ENCODE measurements around the gene RDX. TPM values are rescaled to one million over a fixed set of nuclear protein-coding genes. Genes with fewer than 3 reads are reported as not detected.

Gene RDX
- total RNA-seq, 1 experiment from 2014 or later = 131 TPM

DNA sequence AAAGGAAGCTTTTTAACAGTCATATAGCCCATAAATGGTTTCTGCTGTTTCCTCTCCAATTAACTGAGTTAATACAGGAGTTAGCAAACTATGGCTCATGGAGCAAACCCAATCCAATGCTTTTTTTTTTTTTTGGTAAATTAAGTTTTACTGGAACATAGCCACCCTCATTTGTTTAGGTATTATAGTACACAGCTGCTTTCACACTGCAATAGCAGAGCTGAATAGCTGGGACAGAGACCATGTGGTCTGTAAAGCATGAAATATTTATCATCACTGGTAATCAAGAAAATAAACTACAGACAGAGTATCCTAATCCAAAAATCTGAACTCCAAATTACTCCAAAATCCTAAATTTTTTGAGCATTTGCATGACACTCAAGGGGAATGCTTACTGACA lies 53.7 kb downstream of the RDX start:
- Histone ChIP-seq H3K9me3 (ENCODE audit: control insufficient read depth in 1 of 2, insufficient read depth in 1 of 2, low read depth in 1 of 2, low read length in 2 of 2) (no peaks in the 10 kb centered on the region), H3K79me2 (ENCODE audit: insufficient read depth, low read length) (peaks cover 59% of the 10 kb centered on the region), H3K9ac (ENCODE audit: low read length) (no peak overlapping the region), H3K4me2 (ENCODE audit: low read length) (no peak overlapping the region), H4K20me1 (ENCODE audit: insufficient read depth) (no peaks in the 10 kb centered on the region; the same call in 1 of the 2 replicates), H3K36me3 (ENCODE audit: control insufficient read depth in 1 of 2, insufficient read depth in 2 of 2, low read length in 2 of 2) (peaks cover 5 to 13% of the 10 kb centered on the region in 2 experiments; a peak in 2 of 4 replicates), H3K4me3 (replicated peaks in 1 of 2; ENCODE audit: low read depth in 1 of 2, low read length in 2 of 2) (no peak overlapping the region), H3K27me3 (ENCODE audit: insufficient read depth, low read length) (no peaks in the 10 kb centered on the region), H3K27ac (ENCODE audit: low read depth, low read length) (no peak overlapping the region), H2AFZ (ENCODE audit: low read depth, low read length, poor library complexity, severe bottlenecking) (no peak overlapping the region), H3K9me2 (ENCODE audit: insufficient read depth) (no peaks in the 10 kb centered on the region), H3K4me1 (ENCODE audit: control insufficient read depth in 1 of 2, insufficient read depth in 2 of 2, low read length in 2 of 2) (no peaks in the 10 kb centered on the region)
- no TSS peak for BruUV-seq (replicated peaks)
- ChIA-PET POLR2A (no interaction called here), RAD21 (ENCODE audit: low non-redundant PET in 1 of 2, low total read pairs in 2 of 2, uncharacterized antibody in 2 of 2, unreplicated experiment in 2 of 2) (no interaction called here), CTCF (no interaction called here)
- ATAC-seq = no peak
- TF ChIP-seq POLR2AphosphoS5 (IDR thresholded peaks at IDR 0.05; ENCODE audit: low read depth, low read length) (no peak), EGR1 (IDR thresholded peaks at IDR 0.05; ENCODE audit: low read depth) (no peak), EZH2phosphoT487 (IDR thresholded peaks at IDR 0.05; ENCODE audit: borderline replicate concordance) (no peak), EZH2 (IDR thresholded peaks at IDR 0.05) (no peak), ZFX (IDR thresholded peaks at IDR 0.05) (no peak), YY1 (IDR thresholded peaks at IDR 0.05; ENCODE audit: extremely low read depth, insufficient replicate concordance, low read depth, low read length) (no peak), SP1 (IDR thresholded peaks at IDR 0.05; ENCODE audit: low read depth) (no peak), TCF7L2 (IDR thresholded peaks at IDR 0.05; ENCODE audit: borderline replicate concordance, extremely low read depth, insufficient read depth, insufficient read length) (no peak), JUND (IDR thresholded peaks at IDR 0.05) (no peak), ZNF274 (IDR thresholded peaks at IDR 0.05; ENCODE audit: low read depth, low read length) (no peak), CEBPB (IDR thresholded peaks at IDR 0.05; ENCODE audit: low read depth) (no peak), FOSL1 (IDR thresholded peaks at IDR 0.05; ENCODE audit: low read depth) (no peak), RAD21 (IDR thresholded peaks at IDR 0.05; ENCODE audit: low read depth) (no peak), POLR2A (IDR thresholded peaks at IDR 0.05; ENCODE audit: borderline replicate concordance, extremely low read depth, insufficient read depth, insufficient read length) (no peak), ELF1 (IDR thresholded peaks at IDR 0.05; ENCODE audit: borderline replicate concordance, low read depth) (no peak), SRF (IDR thresholded peaks at IDR 0.05; ENCODE audit: low read depth) (no peak)
- TF ChIP-seq, protein P1, sequence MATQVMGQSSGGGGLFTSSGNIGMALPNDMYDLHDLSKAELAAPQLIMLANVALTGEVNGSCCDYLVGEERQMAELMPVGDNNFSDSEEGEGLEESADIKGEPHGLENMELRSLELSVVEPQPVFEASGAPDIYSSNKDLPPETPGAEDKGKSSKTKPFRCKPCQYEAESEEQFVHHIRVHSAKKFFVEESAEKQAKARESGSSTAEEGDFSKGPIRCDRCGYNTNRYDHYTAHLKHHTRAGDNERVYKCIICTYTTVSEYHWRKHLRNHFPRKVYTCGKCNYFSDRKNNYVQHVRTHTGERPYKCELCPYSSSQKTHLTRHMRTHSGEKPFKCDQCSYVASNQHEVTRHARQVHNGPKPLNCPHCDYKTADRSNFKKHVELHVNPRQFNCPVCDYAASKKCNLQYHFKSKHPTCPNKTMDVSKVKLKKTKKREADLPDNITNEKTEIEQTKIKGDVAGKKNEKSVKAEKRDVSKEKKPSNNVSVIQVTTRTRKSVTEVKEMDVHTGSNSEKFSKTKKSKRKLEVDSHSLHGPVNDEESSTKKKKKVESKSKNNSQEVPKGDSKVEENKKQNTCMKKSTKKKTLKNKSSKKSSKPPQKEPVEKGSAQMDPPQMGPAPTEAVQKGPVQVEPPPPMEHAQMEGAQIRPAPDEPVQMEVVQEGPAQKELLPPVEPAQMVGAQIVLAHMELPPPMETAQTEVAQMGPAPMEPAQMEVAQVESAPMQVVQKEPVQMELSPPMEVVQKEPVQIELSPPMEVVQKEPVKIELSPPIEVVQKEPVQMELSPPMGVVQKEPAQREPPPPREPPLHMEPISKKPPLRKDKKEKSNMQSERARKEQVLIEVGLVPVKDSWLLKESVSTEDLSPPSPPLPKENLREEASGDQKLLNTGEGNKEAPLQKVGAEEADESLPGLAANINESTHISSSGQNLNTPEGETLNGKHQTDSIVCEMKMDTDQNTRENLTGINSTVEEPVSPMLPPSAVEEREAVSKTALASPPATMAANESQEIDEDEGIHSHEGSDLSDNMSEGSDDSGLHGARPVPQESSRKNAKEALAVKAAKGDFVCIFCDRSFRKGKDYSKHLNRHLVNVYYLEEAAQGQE (IDR thresholded peaks at IDR 0.05; ENCODE audit: low read depth) = no peak
- TF ChIP-seq, protein P2, sequence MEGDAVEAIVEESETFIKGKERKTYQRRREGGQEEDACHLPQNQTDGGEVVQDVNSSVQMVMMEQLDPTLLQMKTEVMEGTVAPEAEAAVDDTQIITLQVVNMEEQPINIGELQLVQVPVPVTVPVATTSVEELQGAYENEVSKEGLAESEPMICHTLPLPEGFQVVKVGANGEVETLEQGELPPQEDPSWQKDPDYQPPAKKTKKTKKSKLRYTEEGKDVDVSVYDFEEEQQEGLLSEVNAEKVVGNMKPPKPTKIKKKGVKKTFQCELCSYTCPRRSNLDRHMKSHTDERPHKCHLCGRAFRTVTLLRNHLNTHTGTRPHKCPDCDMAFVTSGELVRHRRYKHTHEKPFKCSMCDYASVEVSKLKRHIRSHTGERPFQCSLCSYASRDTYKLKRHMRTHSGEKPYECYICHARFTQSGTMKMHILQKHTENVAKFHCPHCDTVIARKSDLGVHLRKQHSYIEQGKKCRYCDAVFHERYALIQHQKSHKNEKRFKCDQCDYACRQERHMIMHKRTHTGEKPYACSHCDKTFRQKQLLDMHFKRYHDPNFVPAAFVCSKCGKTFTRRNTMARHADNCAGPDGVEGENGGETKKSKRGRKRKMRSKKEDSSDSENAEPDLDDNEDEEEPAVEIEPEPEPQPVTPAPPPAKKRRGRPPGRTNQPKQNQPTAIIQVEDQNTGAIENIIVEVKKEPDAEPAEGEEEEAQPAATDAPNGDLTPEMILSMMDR (IDR thresholded peaks at IDR 0.05 in 2 of 3, conservative IDR thresholded peaks at IDR 0.05 in 1 of 3; ENCODE audit: borderline replicate concordance in 1 of 3, insufficient read depth in 1 of 3, low read depth in 2 of 3, low read length in 2 of 3) = no peak
- TF ChIP-seq, protein P3, sequence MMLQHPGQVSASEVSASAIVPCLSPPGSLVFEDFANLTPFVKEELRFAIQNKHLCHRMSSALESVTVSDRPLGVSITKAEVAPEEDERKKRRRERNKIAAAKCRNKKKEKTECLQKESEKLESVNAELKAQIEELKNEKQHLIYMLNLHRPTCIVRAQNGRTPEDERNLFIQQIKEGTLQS (IDR thresholded peaks at IDR 0.05) = no peak
- DNase-seq (ENCODE audit: low read depth, low spot score) = no peak
- intact Hi-C loops (cut with micrococcal nuclease) = no loop called here
